GM12892 (cell line): ENCODE data around the gene NOL4L.

Experiments
- POLR2A ChIP-seq: IDR thresholded peaks from 2 replicates; pipeline ENCODE4 v1.6.1; 2011; ENCODE audit warnings: low read depth, low read length, control low read depth
- POLR2AphosphoS5 ChIP-seq: IDR thresholded peaks from 2 replicates; pipeline ENCODE4 v1.6.1; 2011; ENCODE audit warnings: low read depth, low read length, control low read depth
- TAF1 ChIP-seq: IDR thresholded peaks from 2 replicates; pipeline ENCODE4 v1.6.1; 2011; ENCODE audit warnings: low read depth, mild to moderate bottlenecking, control low read depth, low read length, borderline replicate concordance

- TF ChIP-seq POLR2A (no peak), POLR2AphosphoS5 (no peak), TAF1 (no peak)
Measured at GRCh38 chr20:32429745-32430360, 155.3 kb downstream of the NOL4L start.
